ENCODE results near the gene MIER3. TPM values are rescaled to one million over a fixed set of nuclear protein-coding genes. Genes with fewer than 3 reads are reported as not detected.

Gene MIER3
- total RNA-seq, 1 donor from 2014 or later, result 34.1 TPM

- intact Hi-C loops (cut with DNase I), result no loop called here
- DNase-seq (ENCODE audit: low spot score) (no peak), ATAC-seq (no peak)
Observed at GRCh38 chr5:56964173-56964572, 12.2 kb upstream of the MIER3 start.

- DNase-seq (ENCODE audit: low spot score), result no peak
- intact Hi-C loops (cut with DNase I), result no loop called here
- no peak for ATAC-seq
Observed at GRCh38 chr5:56963246-56963645, 11.3 kb upstream of the MIER3 start.

- DNase-seq (ENCODE audit: low spot score) (no peak), ATAC-seq (no peak)
- intact Hi-C loops (cut with DNase I), result no loop called here
Observed at GRCh38 chr5:56962286-56962685, 10.4 kb upstream of the MIER3 start.

GRCh38 chr5:56961746-56962145 is 9.8 kb upstream of the MIER3 start:
- intact Hi-C loops (cut with DNase I), result no loop called here
- DNase-seq (ENCODE audit: low spot score) (no peak), ATAC-seq (no peak)

- ATAC-seq, result no peak
- DNase-seq (ENCODE audit: low spot score), result no peak
- intact Hi-C loops (cut with DNase I), result no loop called here
Observed at GRCh38 chr5:56959326-56959725, 7.4 kb upstream of the MIER3 start.

- no peak for DNase-seq (ENCODE audit: low spot score)
- intact Hi-C loops (cut with DNase I), result no loop called here
- no peak for ATAC-seq
Observed at GRCh38 chr5:56958595-56958994, 6.7 kb upstream of the MIER3 start.

GRCh38 chr5:56954262-56954661 is 2.3 kb upstream of the MIER3 start:
- DNase-seq (ENCODE audit: low spot score), result no peak

GRCh38 chr5:56951126-56951945 is 587 bp downstream of the MIER3 start:
- DNase-seq (ENCODE audit: low spot score) (peak; percentile 66), ATAC-seq (peak; percentile 60)
- intact Hi-C loops (cut with DNase I), result no loop called here

More at GRCh38 chr5:56954262-56954661, 2.3 kb upstream of the MIER3 start:
- intact Hi-C loops (cut with DNase I), result no loop called here
- no peak for ATAC-seq

GRCh38 chr5:56950626-56951125 is 1.2 kb downstream of the MIER3 start:
- ATAC-seq, result peak; percentile 95
- intact Hi-C loops (cut with DNase I), result no loop called here
- DNase-seq (ENCODE audit: low spot score), result peak; percentile 81

GRCh38 chr5:56947052-56947451 is 4.9 kb downstream of the MIER3 start:
- no peak for DNase-seq (ENCODE audit: low spot score)
- ATAC-seq, result no peak
- intact Hi-C loops (cut with DNase I), result no loop called here

GRCh38 chr5:56941981-56942380 is 9.9 kb downstream of the MIER3 start:
- DNase-seq (ENCODE audit: low spot score), result no peak
- no peak for ATAC-seq
- intact Hi-C loops (cut with DNase I), result no loop called here

- DNase-seq (ENCODE audit: low spot score) (no peak), ATAC-seq (no peak)
- intact Hi-C loops (cut with DNase I), result no loop called here
Observed at GRCh38 chr5:56938858-56939257, 13.1 kb downstream of the MIER3 start.

GRCh38 chr5:56934325-56934724 is 17.6 kb downstream of the MIER3 start:
- no peak for DNase-seq (ENCODE audit: low spot score)
- no peak for ATAC-seq
- intact Hi-C loops (cut with DNase I), result no loop called here

- ATAC-seq, result no peak
- intact Hi-C loops (cut with DNase I), result no loop called here
- no peak for DNase-seq (ENCODE audit: low spot score)
Observed at GRCh38 chr5:56922922-56923321, 29.0 kb downstream of the MIER3 start.

GRCh38 chr5:56919942-56920662 is 31.8 kb downstream of the MIER3 start:
- DNase-seq (ENCODE audit: low spot score), result no peak
- no peak for ATAC-seq
- intact Hi-C loops (cut with DNase I), result no loop called here

- intact Hi-C loops (cut with DNase I), result no loop called here
Observed at GRCh38 chr5:56918054-56918453, 33.9 kb downstream of the MIER3 start.

GRCh38 chr5:56917534-56917933 is 34.4 kb downstream of the MIER3 start:
- ATAC-seq (no peak), DNase-seq (ENCODE audit: low spot score) (no peak)
- intact Hi-C loops (cut with DNase I), result no loop called here

More at GRCh38 chr5:56918054-56918453, 33.9 kb downstream of the MIER3 start:
- no peak for ATAC-seq
- DNase-seq (ENCODE audit: low spot score), result no peak

GRCh38 chr5:56914678-56915077 is 37.2 kb downstream of the MIER3 start:
- ATAC-seq, result no peak

GRCh38 chr5:56913766-56914165 is 38.2 kb downstream of the MIER3 start:
- ATAC-seq, result no peak
- intact Hi-C loops (cut with DNase I), result no loop called here
- DNase-seq (ENCODE audit: low spot score), result no peak

More at GRCh38 chr5:56914678-56915077, 37.2 kb downstream of the MIER3 start:
- DNase-seq (ENCODE audit: low spot score), result no peak
- intact Hi-C loops (cut with DNase I), result no loop called here

Measured in sciatic nerve (tissue), 2 donors.